HepG2 (cell line): ENCODE results near the gene PRKCZ. TPM values are rescaled to one million over a fixed set of nuclear protein-coding genes. Genes with fewer than 3 reads are reported as not detected.

Experiments
- GFI1 ChIP-seq: sonication (generic); formaldehyde crosslinking; IDR thresholded peaks from 2 replicates; pipeline ENCODE4 v1.5.0; 2020; ENCODE audit warnings: missing genetic modification reagents, mild to moderate bottlenecking, borderline replicate concordance
- LBX2 ChIP-seq: sonication (generic); formaldehyde crosslinking; IDR thresholded peaks from 2 replicates; pipeline ENCODE4 v1.5.0; 2020; ENCODE audit warnings: missing genetic modification reagents, mild to moderate bottlenecking, borderline replicate concordance
- MNT ChIP-seq: fragments of 450-650 bp; IDR thresholded peaks from 2 replicates; pipeline ENCODE4 v1.6.1; 2016
- NCOA5 ChIP-seq: sonication (generic); formaldehyde crosslinking; IDR thresholded peaks from 2 replicates; pipeline ENCODE4 v1.4.0; 2020; ENCODE audit warnings: missing genetic modification reagents
- RBM39 ChIP-seq: fragments of 200-400 bp; formaldehyde crosslinking; IDR thresholded peaks from one replicate; pipeline ENCODE4 v1.6.1; 2018; ENCODE audit warnings: antibody characterized with exemption, mild to moderate bottlenecking, low read depth, low read length; ENCODE audit not compliant: poor library complexity, severe bottlenecking
- RELA ChIP-seq: sonication (generic); formaldehyde crosslinking; IDR thresholded peaks from 2 replicates; pipeline ENCODE4 v1.4.0; 2020; ENCODE audit warnings: missing genetic modification reagents
- RFX5 ChIP-seq: IDR thresholded peaks from 2 replicates; pipeline ENCODE4 v1.6.1; 2011; ENCODE audit warnings: low read depth, low read length, improper control_type of control experiment
- THRA ChIP-seq: sonication (generic); formaldehyde crosslinking; IDR thresholded peaks from 2 replicates; pipeline ENCODE4 v1.4.0; 2020; ENCODE audit warnings: missing genetic modification reagents, borderline replicate concordance
- UBTF ChIP-seq: sonication (generic); formaldehyde crosslinking; IDR thresholded peaks from 2 replicates; pipeline ENCODE4 v1.4.0; 2020; ENCODE audit warnings: mild to moderate bottlenecking, missing genetic modification reagents
- ZBTB21 ChIP-seq: sonication (generic); formaldehyde crosslinking; IDR thresholded peaks from 2 replicates; pipeline ENCODE4 v1.4.0; 2020; ENCODE audit warnings: missing genetic modification reagents
- ZBTB49 ChIP-seq: sonication (generic); formaldehyde crosslinking; IDR thresholded peaks from 2 replicates; pipeline ENCODE4 v1.4.0; 2020; ENCODE audit warnings: missing genetic modification reagents, borderline replicate concordance
- ZBTB7B ChIP-seq: sonication (generic); formaldehyde crosslinking; IDR thresholded peaks from 2 replicates; pipeline ENCODE4 v1.4.0; 2020; ENCODE audit warnings: missing genetic modification reagents
- ZNF430 ChIP-seq: sonication (generic); formaldehyde crosslinking; IDR thresholded peaks from 2 replicates; pipeline ENCODE4 v1.9.0; 2021; ENCODE audit warnings: mild to moderate bottlenecking, missing genetic modification reagents
- polyA plus RNA-seq, 8 experiments: library from polyadenylated mRNA; depleted of rRNA in 3 of 8; stranded (reverse) in 7 of 8; unstranded in 1 of 8; fragments of >200 nt; fragmentation: Illumina TruSeq in 4 of 8; extraction: Trizol in 4 of 8; gene quantifications; 2 replicates each; pipeline versions ENCODE4 v1.2.1 to v1.2.3, GENCODE V29; 2011 to 2016; ENCODE audit warnings: low read depth in 4 of 8, missing spikeins in 1 of 8, mixed read lengths in 1 of 8; ENCODE audit not compliant: insufficient read depth in 1 of 8
- total RNA-seq, 5 experiments: library from RNA; depleted of rRNA; stranded (reverse); fragments of >200 nt; fragmentation: Illumina TruSeq; extraction: Trizol; gene quantifications; 2 replicates each; pipeline ENCODE4 v1.2.3, GENCODE V29; 2016; ENCODE audit warnings: low read depth in 1 of 5

PRKCZ gene
- total and polyA plus RNA-seq, 2 of the 13 experiments (the other 11 are each of a cell fraction or from before 2014, with no cell fraction given), result 34.7 to 85.2 TPM

- no peak for TF ChIP-seq UBTF (CRISPR knock-in tag)
- TF ChIP-seq ZBTB49 (CRISPR knock-in tag), result no peak
- peak; percentile 65; the same call in 1 of the 2 replicates for TF ChIP-seq LBX2 (CRISPR knock-in tag)
- no peak for TF ChIP-seq ZBTB21 (CRISPR knock-in tag)
- TF ChIP-seq ZNF430 (CRISPR knock-in tag), result peak; percentile 94
- TF ChIP-seq ZBTB7B (CRISPR knock-in tag), result no peak
- TF ChIP-seq MNT, result peak; percentile 79
- TF ChIP-seq RBM39, result no peak
- TF ChIP-seq RELA, result no peak
- no peak for TF ChIP-seq GFI1 (CRISPR knock-in tag)
- no peak for TF ChIP-seq THRA (CRISPR knock-in tag)
- no peak for TF ChIP-seq RFX5
- TF ChIP-seq NCOA5 (CRISPR knock-in tag), result no peak
Measured at GRCh38 chr1:2049225-2049717, 940 bp upstream of the PRKCZ start (continued).
